ENCODE measurements around the gene WDR83.
"Not testable (repeated sequence)": the region's sequence is repeated elsewhere in the genome, so short reads cannot be mapped to it uniquely, and the experiment has no call there.

The WDR83 gene

DNA sequence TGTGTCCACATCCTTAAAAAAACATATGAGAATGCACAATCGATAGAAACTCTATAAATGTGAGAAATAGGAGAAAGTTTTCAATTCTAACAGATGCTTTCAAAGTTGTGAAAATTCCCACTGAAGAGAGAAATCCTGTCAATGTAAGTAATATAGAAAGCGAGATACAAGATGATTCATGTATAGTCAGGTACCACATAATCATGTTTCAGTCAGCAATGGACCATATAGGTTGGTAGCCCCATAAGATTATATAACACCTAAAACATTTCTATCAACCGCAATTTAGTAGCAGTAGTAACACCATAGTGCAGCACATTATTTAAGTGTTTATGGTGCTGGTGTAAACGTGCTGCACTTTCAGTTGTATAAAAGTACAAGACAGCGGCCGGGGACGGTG lies 37.4 kb upstream of the WDR83 start:
- DNase-seq (ENCODE audit: low read depth), result no peak
- H3K4me3 ChIP-seq (ENCODE audit: low read length), result no peak overlapping the region
- TF ChIP-seq, protein P1, sequence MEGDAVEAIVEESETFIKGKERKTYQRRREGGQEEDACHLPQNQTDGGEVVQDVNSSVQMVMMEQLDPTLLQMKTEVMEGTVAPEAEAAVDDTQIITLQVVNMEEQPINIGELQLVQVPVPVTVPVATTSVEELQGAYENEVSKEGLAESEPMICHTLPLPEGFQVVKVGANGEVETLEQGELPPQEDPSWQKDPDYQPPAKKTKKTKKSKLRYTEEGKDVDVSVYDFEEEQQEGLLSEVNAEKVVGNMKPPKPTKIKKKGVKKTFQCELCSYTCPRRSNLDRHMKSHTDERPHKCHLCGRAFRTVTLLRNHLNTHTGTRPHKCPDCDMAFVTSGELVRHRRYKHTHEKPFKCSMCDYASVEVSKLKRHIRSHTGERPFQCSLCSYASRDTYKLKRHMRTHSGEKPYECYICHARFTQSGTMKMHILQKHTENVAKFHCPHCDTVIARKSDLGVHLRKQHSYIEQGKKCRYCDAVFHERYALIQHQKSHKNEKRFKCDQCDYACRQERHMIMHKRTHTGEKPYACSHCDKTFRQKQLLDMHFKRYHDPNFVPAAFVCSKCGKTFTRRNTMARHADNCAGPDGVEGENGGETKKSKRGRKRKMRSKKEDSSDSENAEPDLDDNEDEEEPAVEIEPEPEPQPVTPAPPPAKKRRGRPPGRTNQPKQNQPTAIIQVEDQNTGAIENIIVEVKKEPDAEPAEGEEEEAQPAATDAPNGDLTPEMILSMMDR (IDR thresholded peaks at IDR 0.05; ENCODE audit: insufficient read depth, low read depth, low read length, missing control alignments), result no peak

DNA sequence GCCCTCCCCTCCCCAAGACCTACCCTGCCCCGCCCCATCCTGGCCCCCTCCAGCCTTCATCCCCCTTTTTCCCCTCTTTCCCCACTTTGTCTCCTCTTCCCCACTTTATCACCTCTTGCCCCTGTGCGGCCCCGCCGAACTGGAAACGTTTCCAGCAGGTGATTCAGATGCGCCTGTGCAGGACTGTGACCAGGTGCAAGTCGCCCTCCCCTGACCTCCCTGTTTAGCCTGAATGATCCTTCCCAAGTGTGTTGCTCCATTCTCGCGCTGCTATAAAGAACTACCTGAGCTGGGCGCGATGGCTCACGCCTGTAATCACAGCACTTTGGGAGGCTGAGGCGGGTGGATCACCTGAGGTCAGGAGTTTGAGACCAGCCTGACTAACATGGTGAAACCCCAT lies 30.0 kb upstream of the WDR83 start:
- TF ChIP-seq, protein P1 (IDR thresholded peaks at IDR 0.05; ENCODE audit: insufficient read depth, low read depth, low read length, missing control alignments), result no peak
- H3K4me3 ChIP-seq (ENCODE audit: low read length), result no peak overlapping the region
- no peak for DNase-seq (ENCODE audit: low read depth)

DNA sequence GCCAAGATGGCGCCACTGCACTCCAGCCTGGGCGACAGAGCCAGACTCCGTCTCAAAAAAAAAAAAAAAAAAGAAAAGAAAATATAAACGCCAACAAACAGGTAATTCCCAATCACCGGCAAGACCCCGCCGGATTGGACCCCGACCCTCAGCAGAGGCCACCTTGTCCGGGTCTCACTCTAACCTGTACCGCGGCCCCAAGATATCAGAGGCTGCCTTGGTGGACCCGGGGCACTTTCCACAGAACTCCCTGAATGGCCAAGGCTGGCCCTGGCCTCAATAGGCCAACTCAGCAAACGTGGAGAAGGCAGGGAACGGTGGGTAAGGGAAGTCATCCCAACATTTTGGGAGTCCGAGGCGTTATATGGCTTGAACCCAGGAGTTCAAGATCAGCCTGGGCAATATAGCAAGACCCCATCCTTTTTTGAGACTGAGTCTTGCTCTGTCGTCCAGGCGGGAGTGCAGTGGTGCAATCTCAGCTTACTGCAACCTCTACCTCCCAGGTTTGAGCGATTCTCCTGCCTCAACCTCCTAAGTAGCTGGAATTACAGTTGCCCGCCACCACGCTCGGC lies 27.9 kb upstream of the WDR83 start:
- no peak overlapping the region for H3K4me3 ChIP-seq (ENCODE audit: low read length)
- TF ChIP-seq, protein P1 (IDR thresholded peaks at IDR 0.05; ENCODE audit: insufficient read depth, low read depth, low read length, missing control alignments), result no peak
- no peak for DNase-seq (ENCODE audit: low read depth)

DNA sequence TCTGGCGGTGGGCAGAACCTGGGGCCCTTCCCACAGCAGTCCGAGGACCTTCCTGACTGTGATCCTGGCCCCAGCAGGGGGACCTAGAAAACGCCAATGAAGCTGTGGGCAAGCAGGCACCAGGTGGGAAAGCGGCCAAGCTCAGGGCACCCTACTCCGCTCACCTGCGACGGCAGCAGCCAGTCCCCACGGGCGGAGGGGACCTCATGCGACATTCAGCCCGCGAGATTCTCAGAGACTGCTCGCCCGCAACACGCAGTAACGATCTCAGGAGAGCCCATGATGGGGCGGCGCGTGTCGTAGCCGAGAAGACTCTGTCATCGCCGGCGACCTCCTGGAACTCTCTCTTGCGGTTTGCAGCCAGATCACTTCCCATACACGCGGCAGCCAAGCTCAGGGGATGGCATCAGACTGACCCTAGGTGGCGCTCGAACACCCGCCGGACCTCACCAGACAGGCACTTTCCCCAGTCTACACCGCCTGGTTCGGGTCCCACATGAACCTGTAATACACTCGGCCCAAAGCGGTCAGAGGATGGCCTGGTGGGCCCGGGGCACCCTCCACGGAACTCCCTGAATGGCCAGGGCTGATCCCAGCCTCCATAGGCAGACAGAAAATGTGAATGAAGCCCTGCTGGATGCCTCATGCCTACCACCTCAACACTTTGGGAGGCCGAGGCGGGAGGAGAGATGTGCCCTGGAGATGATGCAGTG lies 26.6 kb upstream of the WDR83 start:
- peak; percentile 74 for DNase-seq (ENCODE audit: low read depth)
- H3K4me3 ChIP-seq (ENCODE audit: low read length), result no peak overlapping the region
- TF ChIP-seq, protein P1 (IDR thresholded peaks at IDR 0.05; ENCODE audit: insufficient read depth, low read depth, low read length, missing control alignments), result peak; percentile 71

DNA sequence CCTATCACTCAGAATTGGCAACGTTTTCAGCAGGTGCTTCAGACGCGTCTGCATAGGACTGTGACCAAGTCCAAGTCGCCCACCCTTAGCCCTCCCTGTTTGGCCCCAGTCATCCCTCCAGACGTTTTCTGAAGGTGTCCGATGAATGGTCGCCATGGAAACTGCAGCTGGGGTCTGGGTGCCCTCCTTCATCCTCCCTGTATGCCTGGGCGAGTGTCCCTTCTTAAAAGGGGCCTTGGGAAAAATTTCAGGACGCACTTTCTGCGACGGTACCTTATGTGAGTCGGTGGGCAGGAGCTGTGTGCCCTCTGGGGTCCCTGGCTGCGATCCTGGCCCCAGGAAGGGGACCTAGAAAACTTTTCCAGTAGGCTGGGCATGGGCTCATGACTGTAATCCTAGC lies 25.2 kb upstream of the WDR83 start:
- DNase-seq (ENCODE audit: low read depth), result no peak
- H3K4me3 ChIP-seq (ENCODE audit: low read length), result no peak overlapping the region
- TF ChIP-seq, protein P1 (IDR thresholded peaks at IDR 0.05; ENCODE audit: insufficient read depth, low read depth, low read length, missing control alignments), result no peak

DNA sequence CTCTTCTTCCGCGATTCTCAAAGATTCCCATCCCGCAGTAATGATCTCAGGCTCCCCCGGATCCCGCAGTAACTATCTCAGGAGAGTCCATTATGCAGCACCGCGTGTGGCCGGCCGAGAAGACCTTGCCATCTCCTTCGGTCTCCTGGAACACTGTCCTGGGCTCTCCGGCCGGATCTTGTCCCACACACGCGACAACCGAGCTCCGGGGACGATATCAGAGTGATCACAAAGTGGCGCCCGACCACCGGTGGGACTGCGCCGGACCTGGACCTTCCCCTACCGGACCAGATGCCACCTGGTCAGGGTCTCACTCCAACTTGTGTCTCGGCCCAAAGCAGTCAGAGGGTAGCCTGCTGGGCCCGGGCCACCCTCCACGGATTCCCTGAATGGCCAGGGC lies 24.1 kb upstream of the WDR83 start:
- TF ChIP-seq, protein P1 (IDR thresholded peaks at IDR 0.05; ENCODE audit: insufficient read depth, low read depth, low read length, missing control alignments), result no peak
- H3K4me3 ChIP-seq (ENCODE audit: low read length), result no peak overlapping the region

DNA sequence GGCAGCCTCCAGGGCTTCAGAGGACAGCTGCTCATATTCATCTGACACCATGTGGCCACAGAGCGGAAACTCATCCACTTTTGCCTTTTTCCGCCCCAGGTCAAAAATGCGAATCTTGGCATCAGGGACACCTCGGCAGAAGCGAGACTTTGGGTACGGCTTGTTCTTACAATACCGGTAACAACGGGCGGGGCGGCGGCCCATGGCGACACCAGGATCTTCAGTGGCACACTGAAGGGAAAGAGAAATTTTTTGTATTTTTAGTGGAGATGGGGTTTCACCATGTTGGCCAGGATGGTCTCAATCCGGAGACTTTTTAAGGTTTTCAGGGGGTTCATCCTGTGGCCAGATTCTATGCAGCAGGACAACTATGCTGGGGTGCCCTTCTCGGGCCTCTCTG lies 22.9 kb upstream of the WDR83 start:
- not testable (repeated sequence) for H3K4me3 ChIP-seq (ENCODE audit: low read length); DNase-seq (ENCODE audit: low read depth)

More for the DNA sequence above, 24.1 kb upstream of the WDR83 start:
- DNase-seq (ENCODE audit: low read depth), result no peak
